Upper lobe of left lung (tissue), 4 donors: ENCODE measurements around the gene COG6.

ENCODE experiments used
- POLR2A ChIP-seq, 4 donors: fragments of 450-650 bp; IDR thresholded peaks; one replicate each; pipeline ENCODE4 v1.5.1; 2016 to 2017; ENCODE audit warnings: antibody characterized with exemption in 4 of 4, mild to moderate bottlenecking in 2 of 4
- POLR2AphosphoS5 ChIP-seq, 2 donors: sonication (generic); formaldehyde crosslinking; IDR thresholded peaks; one replicate each; pipeline ENCODE4 v1.5.1; 2017; ENCODE audit warnings: antibody characterized with exemption in 2 of 2
- TF ChIP-seq, protein P1 (sequence below), 6 experiments: fragments of 450-650 bp in 4 of 6; fragments of 200-600 bp in 2 of 6; sonication (generic) in 2 of 6; IDR thresholded peaks; one replicate each; pipeline ENCODE4 v1.5.1; 2016 to 2019; ENCODE audit warnings: antibody characterized with exemption in 6 of 6

- no peak for TF ChIP-seq POLR2A (IDR thresholded peaks at IDR 0.05)
- no peak for TF ChIP-seq POLR2AphosphoS5 (IDR thresholded peaks at IDR 0.05)
- TF ChIP-seq, protein P1, sequence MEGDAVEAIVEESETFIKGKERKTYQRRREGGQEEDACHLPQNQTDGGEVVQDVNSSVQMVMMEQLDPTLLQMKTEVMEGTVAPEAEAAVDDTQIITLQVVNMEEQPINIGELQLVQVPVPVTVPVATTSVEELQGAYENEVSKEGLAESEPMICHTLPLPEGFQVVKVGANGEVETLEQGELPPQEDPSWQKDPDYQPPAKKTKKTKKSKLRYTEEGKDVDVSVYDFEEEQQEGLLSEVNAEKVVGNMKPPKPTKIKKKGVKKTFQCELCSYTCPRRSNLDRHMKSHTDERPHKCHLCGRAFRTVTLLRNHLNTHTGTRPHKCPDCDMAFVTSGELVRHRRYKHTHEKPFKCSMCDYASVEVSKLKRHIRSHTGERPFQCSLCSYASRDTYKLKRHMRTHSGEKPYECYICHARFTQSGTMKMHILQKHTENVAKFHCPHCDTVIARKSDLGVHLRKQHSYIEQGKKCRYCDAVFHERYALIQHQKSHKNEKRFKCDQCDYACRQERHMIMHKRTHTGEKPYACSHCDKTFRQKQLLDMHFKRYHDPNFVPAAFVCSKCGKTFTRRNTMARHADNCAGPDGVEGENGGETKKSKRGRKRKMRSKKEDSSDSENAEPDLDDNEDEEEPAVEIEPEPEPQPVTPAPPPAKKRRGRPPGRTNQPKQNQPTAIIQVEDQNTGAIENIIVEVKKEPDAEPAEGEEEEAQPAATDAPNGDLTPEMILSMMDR (IDR thresholded peaks at IDR 0.05), result no peak
Measured at GRCh38 chr13:39605677-39606320, 49.7 kb upstream of the COG6 start.
